Liver (tissue), 3 donors: ENCODE results near the gene PRIMPOL.

Source experiments
- HNF4G ChIP-seq: IDR thresholded peaks from 2 replicates; pipeline ENCODE4 v1.6.1; 2016; ENCODE audit warnings: antibody characterized with exemption
- NR2F2 ChIP-seq: IDR thresholded peaks from 2 replicates; pipeline ENCODE4 v1.6.1; 2016; ENCODE audit warnings: antibody characterized with exemption
- TAF1 ChIP-seq: conservative IDR thresholded peaks from 2 replicates; pipeline ENCODE4 v1.6.1; 2016; ENCODE audit warnings: antibody characterized with exemption, mild to moderate bottlenecking
- YY1 ChIP-seq: IDR thresholded peaks from 2 replicates; pipeline ENCODE4 v1.6.1; 2016; ENCODE audit warnings: antibody characterized with exemption, mild to moderate bottlenecking
- TF ChIP-seq, protein P1 (sequence below): fragments of 150-350 bp; IDR thresholded peaks from 2 replicates; pipeline ENCODE4 v1.5.1; 2017; ENCODE audit warnings: improper control_type of control experiment, low read depth, low read length; ENCODE audit not compliant: missing input control
- TF ChIP-seq, protein P2 (sequence below): IDR thresholded peaks from 2 replicates; pipeline ENCODE4 v1.6.1; 2016; ENCODE audit warnings: antibody characterized with exemption
- TF ChIP-seq, protein P3 (sequence below): IDR thresholded peaks from 2 replicates; pipeline ENCODE4 v1.6.1; 2016; ENCODE audit warnings: antibody characterized with exemption, mild to moderate bottlenecking
- TF ChIP-seq, protein P4 (sequence below): IDR thresholded peaks from 2 replicates; pipeline ENCODE4 v1.6.1; 2016; ENCODE audit warnings: antibody characterized with exemption
- donor health status: healthy.
- donor health status: healthy.

DNA sequence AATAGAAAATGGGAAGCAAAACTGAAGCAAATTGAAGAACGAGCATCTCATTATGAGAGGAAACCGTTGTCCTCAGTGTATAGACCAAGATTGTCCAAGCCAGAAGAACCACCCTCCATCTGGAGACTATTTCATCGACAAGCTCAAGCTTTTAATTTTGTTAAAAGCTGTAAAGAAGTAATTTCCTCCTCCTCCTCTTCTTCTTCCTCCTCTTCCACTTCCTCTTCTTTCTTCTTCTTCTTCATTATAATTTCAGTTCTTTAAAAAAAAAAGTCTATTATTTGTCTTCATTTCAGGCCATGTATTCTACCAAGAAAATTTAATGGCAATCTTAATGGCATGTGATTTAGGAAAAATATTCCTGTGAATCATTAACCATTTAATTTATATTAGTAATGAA, 7.6 kb downstream of the PRIMPOL start:
- TF ChIP-seq NR2F2 (no peak), TAF1 (no peak), HNF4G (no peak), YY1 (no peak)
- TF ChIP-seq, protein P1, sequence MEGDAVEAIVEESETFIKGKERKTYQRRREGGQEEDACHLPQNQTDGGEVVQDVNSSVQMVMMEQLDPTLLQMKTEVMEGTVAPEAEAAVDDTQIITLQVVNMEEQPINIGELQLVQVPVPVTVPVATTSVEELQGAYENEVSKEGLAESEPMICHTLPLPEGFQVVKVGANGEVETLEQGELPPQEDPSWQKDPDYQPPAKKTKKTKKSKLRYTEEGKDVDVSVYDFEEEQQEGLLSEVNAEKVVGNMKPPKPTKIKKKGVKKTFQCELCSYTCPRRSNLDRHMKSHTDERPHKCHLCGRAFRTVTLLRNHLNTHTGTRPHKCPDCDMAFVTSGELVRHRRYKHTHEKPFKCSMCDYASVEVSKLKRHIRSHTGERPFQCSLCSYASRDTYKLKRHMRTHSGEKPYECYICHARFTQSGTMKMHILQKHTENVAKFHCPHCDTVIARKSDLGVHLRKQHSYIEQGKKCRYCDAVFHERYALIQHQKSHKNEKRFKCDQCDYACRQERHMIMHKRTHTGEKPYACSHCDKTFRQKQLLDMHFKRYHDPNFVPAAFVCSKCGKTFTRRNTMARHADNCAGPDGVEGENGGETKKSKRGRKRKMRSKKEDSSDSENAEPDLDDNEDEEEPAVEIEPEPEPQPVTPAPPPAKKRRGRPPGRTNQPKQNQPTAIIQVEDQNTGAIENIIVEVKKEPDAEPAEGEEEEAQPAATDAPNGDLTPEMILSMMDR = no peak
- TF ChIP-seq, protein P2, sequence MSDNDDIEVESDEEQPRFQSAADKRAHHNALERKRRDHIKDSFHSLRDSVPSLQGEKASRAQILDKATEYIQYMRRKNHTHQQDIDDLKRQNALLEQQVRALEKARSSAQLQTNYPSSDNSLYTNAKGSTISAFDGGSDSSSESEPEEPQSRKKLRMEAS = no peak
- TF ChIP-seq, protein P3, sequence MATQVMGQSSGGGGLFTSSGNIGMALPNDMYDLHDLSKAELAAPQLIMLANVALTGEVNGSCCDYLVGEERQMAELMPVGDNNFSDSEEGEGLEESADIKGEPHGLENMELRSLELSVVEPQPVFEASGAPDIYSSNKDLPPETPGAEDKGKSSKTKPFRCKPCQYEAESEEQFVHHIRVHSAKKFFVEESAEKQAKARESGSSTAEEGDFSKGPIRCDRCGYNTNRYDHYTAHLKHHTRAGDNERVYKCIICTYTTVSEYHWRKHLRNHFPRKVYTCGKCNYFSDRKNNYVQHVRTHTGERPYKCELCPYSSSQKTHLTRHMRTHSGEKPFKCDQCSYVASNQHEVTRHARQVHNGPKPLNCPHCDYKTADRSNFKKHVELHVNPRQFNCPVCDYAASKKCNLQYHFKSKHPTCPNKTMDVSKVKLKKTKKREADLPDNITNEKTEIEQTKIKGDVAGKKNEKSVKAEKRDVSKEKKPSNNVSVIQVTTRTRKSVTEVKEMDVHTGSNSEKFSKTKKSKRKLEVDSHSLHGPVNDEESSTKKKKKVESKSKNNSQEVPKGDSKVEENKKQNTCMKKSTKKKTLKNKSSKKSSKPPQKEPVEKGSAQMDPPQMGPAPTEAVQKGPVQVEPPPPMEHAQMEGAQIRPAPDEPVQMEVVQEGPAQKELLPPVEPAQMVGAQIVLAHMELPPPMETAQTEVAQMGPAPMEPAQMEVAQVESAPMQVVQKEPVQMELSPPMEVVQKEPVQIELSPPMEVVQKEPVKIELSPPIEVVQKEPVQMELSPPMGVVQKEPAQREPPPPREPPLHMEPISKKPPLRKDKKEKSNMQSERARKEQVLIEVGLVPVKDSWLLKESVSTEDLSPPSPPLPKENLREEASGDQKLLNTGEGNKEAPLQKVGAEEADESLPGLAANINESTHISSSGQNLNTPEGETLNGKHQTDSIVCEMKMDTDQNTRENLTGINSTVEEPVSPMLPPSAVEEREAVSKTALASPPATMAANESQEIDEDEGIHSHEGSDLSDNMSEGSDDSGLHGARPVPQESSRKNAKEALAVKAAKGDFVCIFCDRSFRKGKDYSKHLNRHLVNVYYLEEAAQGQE = no peak
- TF ChIP-seq, protein P4, sequence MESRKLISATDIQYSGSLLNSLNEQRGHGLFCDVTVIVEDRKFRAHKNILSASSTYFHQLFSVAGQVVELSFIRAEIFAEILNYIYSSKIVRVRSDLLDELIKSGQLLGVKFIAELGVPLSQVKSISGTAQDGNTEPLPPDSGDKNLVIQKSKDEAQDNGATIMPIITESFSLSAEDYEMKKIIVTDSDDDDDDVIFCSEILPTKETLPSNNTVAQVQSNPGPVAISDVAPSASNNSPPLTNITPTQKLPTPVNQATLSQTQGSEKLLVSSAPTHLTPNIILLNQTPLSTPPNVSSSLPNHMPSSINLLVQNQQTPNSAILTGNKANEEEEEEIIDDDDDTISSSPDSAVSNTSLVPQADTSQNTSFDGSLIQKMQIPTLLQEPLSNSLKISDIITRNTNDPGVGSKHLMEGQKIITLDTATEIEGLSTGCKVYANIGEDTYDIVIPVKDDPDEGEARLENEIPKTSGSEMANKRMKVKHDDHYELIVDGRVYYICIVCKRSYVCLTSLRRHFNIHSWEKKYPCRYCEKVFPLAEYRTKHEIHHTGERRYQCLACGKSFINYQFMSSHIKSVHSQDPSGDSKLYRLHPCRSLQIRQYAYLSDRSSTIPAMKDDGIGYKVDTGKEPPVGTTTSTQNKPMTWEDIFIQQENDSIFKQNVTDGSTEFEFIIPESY = no peak
